Left lobe of liver (tissue), 2 donors: ENCODE measurements around the gene KLK6. TPM values are rescaled to one million over a fixed set of nuclear protein-coding genes. Genes with fewer than 3 reads are reported as not detected.

Source experiments
- ATAC-seq: fragments of 200-7000 bp; cut with Tn5 transposase; one replicate; pipeline ENCODE4 v1.9.1; 2020; ENCODE audit warnings: mild to moderate bottlenecking, moderate library complexity
- DNase-seq: peaks from one replicate; pipeline ENCODE4 v3.0.0-alpha.2; 2020; ENCODE audit warnings: low spot score
- total RNA-seq: library from RNA; stranded (reverse); gene quantifications from one replicate; pipeline ENCODE4 v1.2.1, GENCODE V29; 2021
- donor health status: DM: no; HTN: no; CAD: no; lungs with moderate emphysema.
- donor health status: DM: no; HTN: yes; CAD: no.

The KLK6 gene
- total RNA-seq, 1 donor from 2014 or later, result not detected

DNA sequence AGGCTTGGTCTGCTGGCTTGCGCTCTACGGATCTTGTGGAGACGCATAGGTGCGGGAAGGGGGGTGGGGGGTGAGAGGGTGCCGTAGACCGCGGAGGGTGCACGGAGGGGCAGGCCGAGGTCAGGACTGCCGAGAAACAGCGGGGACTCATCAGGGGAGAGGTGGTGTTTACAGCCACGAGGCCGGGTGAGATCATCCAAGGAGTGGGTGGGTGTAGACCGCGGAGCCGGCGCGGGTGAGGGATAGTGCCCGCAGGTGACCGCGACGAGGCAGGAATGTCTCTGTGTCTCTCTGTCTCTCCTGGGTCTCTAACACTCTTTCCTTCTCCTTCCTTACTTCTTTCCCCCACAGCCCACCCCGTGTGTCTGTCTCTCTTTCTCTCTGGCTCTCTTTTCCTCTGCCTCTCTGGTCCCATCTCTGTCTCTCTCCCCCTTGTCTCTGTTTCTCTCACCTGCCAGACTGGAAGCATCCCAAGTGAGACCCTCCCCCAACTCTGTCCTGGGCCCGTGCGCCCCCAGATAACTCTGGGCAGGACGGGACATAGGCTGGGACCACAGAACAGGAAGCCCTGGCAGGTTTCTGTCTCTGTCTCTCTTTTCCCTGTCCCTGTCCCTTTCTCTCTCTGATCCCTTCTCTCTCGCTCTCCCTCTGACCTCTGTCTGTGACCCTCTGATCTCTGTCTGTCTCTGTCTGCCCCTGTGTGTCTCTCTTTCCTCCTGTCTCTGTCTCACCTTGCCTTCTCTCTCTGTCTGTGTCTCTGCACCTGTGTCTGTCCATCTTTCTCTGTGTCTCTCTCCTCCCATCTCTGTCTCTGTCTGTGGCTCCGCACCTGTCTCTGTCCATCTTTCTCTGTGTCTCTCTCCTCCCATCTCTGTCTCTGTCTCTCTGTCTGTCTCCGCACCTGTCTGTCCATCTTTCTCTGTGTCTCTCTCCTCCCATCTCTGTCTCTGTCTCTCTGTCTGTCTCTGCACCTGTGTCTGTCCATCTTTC, 56.4 kb downstream of the KLK6 start:
- DNase-seq (no peak), ATAC-seq (no peak)

- no peak for ATAC-seq
- DNase-seq, result no peak
Measured at GRCh38 chr19:50912102-50912599, 57.2 kb downstream of the KLK6 start.

DNA sequence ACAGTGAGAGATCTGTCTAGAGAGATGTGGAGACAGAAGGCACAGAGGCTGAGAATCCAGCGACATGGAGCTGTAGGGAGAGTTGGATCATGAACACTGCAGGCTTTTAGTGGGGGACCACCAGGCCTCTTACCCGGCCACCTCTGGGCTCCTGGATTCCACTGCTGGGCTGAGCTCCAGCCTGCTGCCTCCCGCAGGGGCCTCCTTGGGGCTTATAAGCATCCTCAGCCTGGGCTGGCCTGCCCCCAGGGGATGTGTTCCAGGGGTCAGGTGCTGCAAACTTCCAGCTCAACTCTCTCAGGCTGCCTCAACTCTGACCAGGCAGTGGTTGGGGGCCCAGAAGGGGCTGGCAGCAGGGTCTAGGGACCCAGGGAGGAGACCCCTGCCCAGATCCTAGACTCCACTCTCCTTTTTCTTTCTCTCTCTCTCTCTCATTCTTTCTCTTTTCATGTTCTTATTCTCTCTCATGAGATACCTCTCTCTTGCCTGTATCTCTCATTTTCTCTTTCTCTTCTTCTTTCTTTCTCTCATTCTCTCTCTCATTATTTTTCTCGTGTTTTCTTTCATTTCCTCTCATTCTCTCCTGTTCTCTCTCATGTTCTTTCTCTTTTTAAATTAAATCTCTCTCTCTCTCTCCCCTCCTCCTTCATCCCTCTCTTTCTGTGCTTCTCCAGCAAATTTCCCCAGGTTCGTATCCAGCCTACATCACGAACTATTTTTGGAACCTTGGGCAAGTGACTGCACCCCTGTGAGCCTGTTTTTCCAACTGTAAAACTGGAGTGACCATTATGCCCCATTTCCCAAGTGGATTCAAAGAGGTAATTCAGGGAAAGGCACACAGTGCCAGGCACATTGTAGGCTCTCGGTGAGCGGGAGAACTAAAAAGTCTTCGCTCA, 57.9 kb downstream of the KLK6 start, which contains the start of gene KLK4:
TSS of gene KLK4 (minus strand) at position 190 of the 896 bp plus-strand sequence. CDS start 657 bp downstream, outside the sequence.
- ATAC-seq, result no peak
- DNase-seq, result no peak

DNA sequence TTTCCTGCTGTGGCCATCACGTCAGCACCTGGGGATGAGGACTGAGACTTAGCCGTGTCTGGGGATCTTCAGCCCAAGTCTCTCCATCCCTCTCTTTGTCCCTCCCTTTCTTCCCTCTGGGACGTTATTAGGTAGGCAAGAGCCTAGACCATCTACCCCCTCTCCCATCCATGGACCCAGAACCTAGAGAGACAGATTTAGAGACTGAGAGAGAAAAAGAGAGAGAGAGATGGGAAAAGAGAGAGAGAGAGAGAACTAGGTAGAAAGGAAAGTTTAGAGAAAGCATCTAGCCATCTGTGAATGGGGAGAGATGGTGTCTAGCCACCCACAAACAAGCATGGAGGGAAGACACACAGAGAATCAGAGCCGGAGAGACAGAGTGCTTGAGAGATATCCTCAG, 58.7 kb downstream of the KLK6 start:
- ATAC-seq (no peak), DNase-seq (no peak)

- DNase-seq, result no peak
- peak; percentile 25 for ATAC-seq
Measured at GRCh38 chr19:50909240-50910070, 59.9 kb downstream of the KLK6 start.

Other genes starting within 250 kb of the KLK6 start
- 0.23 TPM for gene SHANK1, start 249.8 kb downstream of the KLK6 start, total RNA-seq
- gene CLEC11A, start 246.2 kb downstream of the KLK6 start, total RNA-seq, result 2.8 TPM
- gene GPR32, start 199.1 kb downstream of the KLK6 start, total RNA-seq, result not detected
- not detected for gene ACP4, start 179.2 kb downstream of the KLK6 start, total RNA-seq
- 0.75 TPM for gene KLK1, start 145.8 kb downstream of the KLK6 start, total RNA-seq
- not detected for gene KLK15, start 136.0 kb downstream of the KLK6 start, total RNA-seq
- not detected for gene KLK3, start 114.7 kb downstream of the KLK6 start, total RNA-seq
- not detected for gene KLK2, start 96.2 kb downstream of the KLK6 start, total RNA-seq
- not detected for gene KLK4, start 58.2 kb downstream of the KLK6 start, total RNA-seq
- gene KLK5, start 16.6 kb downstream of the KLK6 start, total RNA-seq, result not detected
- gene KLK7, start 14.3 kb upstream of the KLK6 start, total RNA-seq, result not detected
- not detected for gene KLK8, start 32.0 kb upstream of the KLK6 start, total RNA-seq
- gene KLK10, start 50.1 kb upstream of the KLK6 start, total RNA-seq, result not detected
- not detected for gene KLK11, start 57.0 kb upstream of the KLK6 start, total RNA-seq
- not detected for gene KLK12, start 65.4 kb upstream of the KLK6 start, total RNA-seq
- not detected for gene KLK13, start 95.5 kb upstream of the KLK6 start, total RNA-seq
- not detected for gene KLK14, start 113.3 kb upstream of the KLK6 start, total RNA-seq
- 4.4 TPM for gene CTU1, start 138.8 kb upstream of the KLK6 start, total RNA-seq
- gene SIGLEC9, start 155.3 kb upstream of the KLK6 start, total RNA-seq, result 4.8 TPM
- 3.8 TPM for gene SIGLEC7, start 172.7 kb upstream of the KLK6 start, total RNA-seq